Activated B cell treated with CpG ODN at 0.5 μM for 24 hours (primary cell): Measurements from ENCODE around the gene CORO6. TPM values are rescaled to one million over a fixed set of nuclear protein-coding genes. Genes with fewer than 3 reads are reported as not detected.

Experiments
- ATAC-seq: fragments of 200-7000 bp; cut with Tn5 transposase; one replicate; pipeline ENCODE4 v1.10.0; 2021; ENCODE audit warnings: low read depth, mild to moderate bottlenecking, moderate library complexity
- CTCF ChIA-PET: fragments of 350-600 bp; sonication (Branson Sonifier 250); formaldehyde crosslinking; loops from one replicate; lab custom pipeline; 2021; ENCODE audit warnings: antibody characterized with exemption; lab: Charles Lee
- POLR2A ChIA-PET: fragments of 350-600 bp; sonication (Branson Sonifier 250); formaldehyde crosslinking; loops from one replicate; lab custom pipeline; 2021; ENCODE audit warnings: antibody characterized with exemption; lab: Charles Lee
- DNase-seq: peaks from one replicate; pipeline ENCODE4 v3.0.0; 2022
- H3K27ac Mint-ChIP-seq: one replicate; pipeline ENCODE4 v1.8.0; 2020; ENCODE audit warnings: mixed read lengths
- H3K27me3 Mint-ChIP-seq: one replicate; pipeline ENCODE4 v1.8.0; 2021; ENCODE audit warnings: mixed read lengths
- H3K36me3 Mint-ChIP-seq: one replicate; pipeline ENCODE4 v1.8.0; 2021; ENCODE audit warnings: low read depth, mixed read lengths
- H3K4me1 Mint-ChIP-seq: one replicate; pipeline ENCODE4 v1.8.0; 2021; ENCODE audit warnings: mixed read lengths
- H3K4me3 Mint-ChIP-seq: one replicate; pipeline ENCODE4 v1.8.0; 2020; ENCODE audit warnings: mild to moderate bottlenecking, mixed read lengths
- H3K9me3 Mint-ChIP-seq: one replicate; pipeline ENCODE4 v1.8.0; 2020; ENCODE audit warnings: mixed read lengths
- intact Hi-C: fragments of 100-400 bp; cut with micrococcal nuclease; formaldehyde crosslinking; loops from one replicate; pipeline ENCODE4 v1.15.1; 2024
- total RNA-seq: library from RNA; stranded (reverse); gene quantifications from 2 replicates; pipeline ENCODE4 v1.2.3, GENCODE V29; 2022
- TF ChIP-seq, protein P1 (sequence below): fragments of 200-600 bp; IDR thresholded peaks from one replicate; pipeline ENCODE4 v1.8.0; 2022; ENCODE audit warnings: antibody characterized with exemption, mild to moderate bottlenecking

The CORO6 gene
- total RNA-seq, 1 donor from 2014 or later = 4.1 TPM

DNA sequence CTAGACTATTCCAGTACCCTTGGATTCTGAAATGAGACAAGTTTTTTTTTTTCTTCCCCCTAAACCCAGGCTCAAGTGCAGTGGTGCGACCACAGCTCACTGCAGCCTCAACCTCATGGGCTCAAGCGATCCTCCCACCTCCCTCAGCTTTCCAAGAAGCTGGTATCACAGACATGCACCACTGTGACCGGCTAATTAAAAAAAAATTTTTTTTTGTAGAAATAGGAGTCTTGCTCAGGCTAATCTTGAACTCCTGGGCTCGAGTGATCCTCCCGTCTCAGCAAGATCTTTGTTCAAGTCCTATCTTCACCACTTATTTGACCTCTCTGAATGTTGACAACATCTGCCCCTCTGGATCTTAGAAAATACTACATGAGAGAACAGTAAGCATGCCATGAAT, 26.6 kb upstream of the CORO6 start:
- ChIA-PET CTCF (no interaction called here), POLR2A (no interaction called here)
- Mint-ChIP-seq H3K27ac (no peak overlapping the region), H3K4me3 (no peak overlapping the region), H3K27me3 (no peaks in the 10 kb centered on the region), H3K4me1 (peaks cover 4% of the 10 kb centered on the region), H3K9me3 (no peaks in the 10 kb centered on the region), H3K36me3 (peaks cover 72% of the 10 kb centered on the region)
- TF ChIP-seq, protein P1, sequence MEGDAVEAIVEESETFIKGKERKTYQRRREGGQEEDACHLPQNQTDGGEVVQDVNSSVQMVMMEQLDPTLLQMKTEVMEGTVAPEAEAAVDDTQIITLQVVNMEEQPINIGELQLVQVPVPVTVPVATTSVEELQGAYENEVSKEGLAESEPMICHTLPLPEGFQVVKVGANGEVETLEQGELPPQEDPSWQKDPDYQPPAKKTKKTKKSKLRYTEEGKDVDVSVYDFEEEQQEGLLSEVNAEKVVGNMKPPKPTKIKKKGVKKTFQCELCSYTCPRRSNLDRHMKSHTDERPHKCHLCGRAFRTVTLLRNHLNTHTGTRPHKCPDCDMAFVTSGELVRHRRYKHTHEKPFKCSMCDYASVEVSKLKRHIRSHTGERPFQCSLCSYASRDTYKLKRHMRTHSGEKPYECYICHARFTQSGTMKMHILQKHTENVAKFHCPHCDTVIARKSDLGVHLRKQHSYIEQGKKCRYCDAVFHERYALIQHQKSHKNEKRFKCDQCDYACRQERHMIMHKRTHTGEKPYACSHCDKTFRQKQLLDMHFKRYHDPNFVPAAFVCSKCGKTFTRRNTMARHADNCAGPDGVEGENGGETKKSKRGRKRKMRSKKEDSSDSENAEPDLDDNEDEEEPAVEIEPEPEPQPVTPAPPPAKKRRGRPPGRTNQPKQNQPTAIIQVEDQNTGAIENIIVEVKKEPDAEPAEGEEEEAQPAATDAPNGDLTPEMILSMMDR = no peak
- no peak for DNase-seq
- intact Hi-C loops = no loop called here
- ATAC-seq = no peak

DNA sequence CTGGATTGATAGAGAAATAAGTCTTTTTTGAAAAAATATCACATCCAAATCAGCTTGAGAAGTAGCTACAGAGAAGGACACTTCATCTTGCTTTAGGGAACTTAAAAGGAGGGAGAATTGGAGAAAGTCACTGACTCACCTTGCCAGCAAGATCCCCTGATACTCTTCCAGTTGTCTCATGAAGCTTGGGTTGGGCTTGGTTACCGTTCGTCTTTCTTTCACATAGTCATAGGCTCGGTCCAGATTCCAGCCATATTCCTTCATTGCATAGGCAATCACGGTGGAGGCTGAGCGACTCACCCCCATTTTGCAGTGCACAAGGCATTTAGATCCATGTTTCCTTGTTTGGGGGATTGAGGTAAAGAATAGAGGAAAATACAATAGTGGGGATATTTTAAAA, 25.3 kb upstream of the CORO6 start:
- H3K36me3 Mint-ChIP-seq = peaks cover 69% of the 10 kb centered on the region
- DNase-seq (no peak), ATAC-seq (no peak)
- no peaks in the 10 kb centered on the region for H3K27me3 Mint-ChIP-seq
- H3K4me3 Mint-ChIP-seq = no peak overlapping the region
- no peaks in the 10 kb centered on the region for H3K9me3 Mint-ChIP-seq
- TF ChIP-seq, protein P1 = no peak
- H3K27ac Mint-ChIP-seq = peak overlapping the region; percentile 26
- POLR2A ChIA-PET = interaction anchor here (0.8 to 1.1 kb wide), 2 partner anchors 9 to 113 kb away, joined by 4 to 7 read pairs; no protein-coding TSS in a partner anchor
- CTCF ChIA-PET = interaction anchor here (1.0 kb wide), 1 partner anchor 131 kb away, joined by 4 read pairs; no protein-coding TSS in a partner anchor
- peaks cover 4% of the 10 kb centered on the region for H3K4me1 Mint-ChIP-seq
- intact Hi-C loops = no loop called here

DNA sequence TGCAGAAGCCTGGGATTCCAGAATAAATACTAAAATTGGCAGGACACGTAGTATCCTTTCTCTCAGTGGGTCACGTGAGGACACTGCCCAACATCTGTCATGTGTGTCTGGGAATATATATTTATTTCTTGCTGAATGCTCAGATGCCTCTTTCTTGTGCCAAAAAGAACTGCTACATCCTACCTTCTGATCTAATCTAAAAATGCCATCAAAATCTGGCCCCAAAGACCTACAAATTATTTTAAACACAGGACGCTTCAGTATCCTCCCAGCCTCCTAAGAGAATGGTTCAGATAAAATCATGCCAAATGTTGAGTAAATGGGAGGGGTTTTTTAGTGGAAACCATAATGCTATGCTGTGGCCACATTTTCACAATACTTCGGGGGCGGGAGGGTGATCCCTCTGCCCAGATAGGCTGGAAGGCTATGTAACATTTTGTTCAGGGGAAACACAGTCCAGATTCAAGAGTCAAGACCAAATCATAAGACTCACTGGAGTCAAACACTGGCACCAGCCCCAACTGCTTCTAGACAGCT, 22.9 kb upstream of the CORO6 start:
- Mint-ChIP-seq H3K9me3 (no peaks in the 10 kb centered on the region), H3K4me1 (peaks cover 13% of the 10 kb centered on the region), H3K4me3 (no peak overlapping the region), H3K27me3 (no peaks in the 10 kb centered on the region), H3K36me3 (peaks cover 65% of the 10 kb centered on the region), H3K27ac (peak overlapping the region; percentile 32)
- TF ChIP-seq, protein P1 = no peak
- CTCF ChIA-PET = interaction anchor here (1.5 kb wide), 1 partner anchor 134 kb away, joined by 5 read pairs; no protein-coding TSS in a partner anchor
- DNase-seq (no peak), ATAC-seq (no peak)
- intact Hi-C loops = no loop called here
- POLR2A ChIA-PET = no interaction called here

DNA sequence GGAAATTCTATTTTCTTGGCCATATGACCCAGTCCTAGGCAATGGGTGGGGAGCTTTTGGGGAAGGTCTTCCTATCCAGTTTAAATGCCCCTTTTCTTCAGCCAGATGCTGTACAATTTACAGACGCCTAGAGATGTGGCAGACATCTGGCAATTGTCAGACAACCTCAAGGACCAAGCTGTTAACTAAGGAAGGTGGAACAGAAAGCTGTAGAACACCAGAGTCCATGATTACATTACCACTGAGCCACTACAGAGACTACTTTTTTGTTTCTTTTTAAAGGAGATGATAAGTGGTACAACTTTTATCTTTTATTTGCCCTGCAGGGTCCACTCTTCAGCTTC, 21.1 kb upstream of the CORO6 start:
- Mint-ChIP-seq H3K27me3 (no peaks in the 10 kb centered on the region), H3K9me3 (no peaks in the 10 kb centered on the region), H3K36me3 (peaks cover 57% of the 10 kb centered on the region), H3K4me1 (peaks cover 26% of the 10 kb centered on the region), H3K27ac (no peak overlapping the region), H3K4me3 (no peak overlapping the region)
- intact Hi-C loops = no loop called here
- DNase-seq (no peak), ATAC-seq (no peak)
- TF ChIP-seq, protein P1 = no peak
- CTCF ChIA-PET = interaction anchor here (0.6 to 8.2 kb wide), 4 partner anchors 10 to 165 kb away, joined by 3 to 173 read pairs (median 4); no protein-coding TSS in a partner anchor
- POLR2A ChIA-PET = interaction anchor here (1.1 to 1.5 kb wide), 2 partner anchors 122 to 288 kb away, joined by 6 to 10 read pairs; no protein-coding TSS in a partner anchor

DNA sequence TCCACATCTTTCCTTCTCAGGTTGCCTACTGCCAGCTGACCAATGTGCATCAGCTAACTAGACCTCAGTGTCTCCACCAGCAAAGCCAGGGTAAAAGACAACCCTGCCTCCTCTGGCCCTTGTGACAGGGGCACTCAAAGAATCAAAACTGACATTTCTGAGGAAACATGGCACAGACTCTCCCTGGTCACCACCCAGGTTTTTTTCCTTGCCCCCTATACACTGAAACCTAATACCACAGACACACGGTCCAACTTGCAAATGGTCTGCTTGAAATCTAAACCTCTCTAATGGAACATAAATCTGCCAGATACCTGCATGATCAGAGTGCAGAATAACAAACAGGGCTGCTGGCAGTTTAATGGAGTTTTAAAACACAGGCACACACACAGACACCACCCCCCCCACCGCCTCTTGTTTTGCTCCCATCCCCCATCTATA, 19.5 kb upstream of the CORO6 start:
- ChIA-PET CTCF (interaction anchor here (1.1 to 8.2 kb wide), 4 partner anchors 25 to 165 kb away, joined by 4 to 173 read pairs (median 4); no protein-coding TSS in a partner anchor), POLR2A (interaction anchor here (0.6 kb wide), 1 partner anchor 15 kb away, joined by 3 read pairs; no protein-coding TSS in a partner anchor)
- H3K9me3 Mint-ChIP-seq = no peaks in the 10 kb centered on the region
- DNase-seq (no peak), ATAC-seq (no peak)
- H3K4me3 Mint-ChIP-seq = no peak overlapping the region
- H3K27me3 Mint-ChIP-seq = no peaks in the 10 kb centered on the region
- intact Hi-C loops = no loop called here
- peaks cover 48% of the 10 kb centered on the region for H3K36me3 Mint-ChIP-seq
- TF ChIP-seq, protein P1 = no peak
- peak overlapping the region; percentile 59 for H3K27ac Mint-ChIP-seq
- H3K4me1 Mint-ChIP-seq = peaks cover 26% of the 10 kb centered on the region
